ENCODE data around the gene SMAP2. TPM values are rescaled to one million over a fixed set of nuclear protein-coding genes. Genes with fewer than 3 reads are reported as not detected.
A peak's percentile ranks its signal among the peaks of the same experiment; 100 is the strongest.

Gene SMAP2
- total RNA-seq, 6 experiments from 2014 or later = 23.7 to 41.5 (median 36.2) TPM

- Histone ChIP-seq H3K27ac (no peak overlapping the region), H3K9me3 (no peaks in the 10 kb centered on the region), H3K4me1 (no peaks in the 10 kb centered on the region), H3K36me3 (no peaks in the 10 kb centered on the region), H3K4me3 (no peak overlapping the region), H3K27me3 (no peaks in the 10 kb centered on the region)
- intact Hi-C loops (cut with DNase I) = no loop called here
- ATAC-seq (no peak), DNase-seq (no peak)
- TF ChIP-seq CTCF (IDR thresholded peaks at IDR 0.05) (no peak), POLR2A (IDR thresholded peaks at IDR 0.05) (no peak)
These were observed 57.9 kb downstream of the SMAP2 start for GRCh38 chr1:40431385-40431784.

GRCh38 chr1:40432644-40433390 is 59.3 kb downstream of the SMAP2 start:
- no peaks in the 10 kb centered on the region for H3K9me3 ChIP-seq
- DNase-seq (no peak), ATAC-seq (peak in 3 of 4 donors; percentile 24 to 65 (median 51))
- H3K36me3 ChIP-seq = no peaks in the 10 kb centered on the region
- H3K4me1 ChIP-seq = no peaks in the 10 kb centered on the region
- H3K27ac ChIP-seq = peak overlapping the region; percentile 8 to 43 (median 29)
- intact Hi-C loops (cut with DNase I) = no loop called here
- 53% methylated on average over 3 of the region's 3 CpGs for WGBS (ENCODE audit: insufficient coverage, low coverage, low lambda C conversion rate, missing lambda C conversion rate)
- H3K27me3 ChIP-seq = no peaks in the 10 kb centered on the region
- no peak for TF ChIP-seq POLR2A (IDR thresholded peaks at IDR 0.05)
- no peak for TF ChIP-seq CTCF (IDR thresholded peaks at IDR 0.05)
- no peak overlapping the region for H3K4me3 ChIP-seq

GRCh38 chr1:40435471-40435870 is 61.9 kb downstream of the SMAP2 start:
- no peak overlapping the region for H3K4me3 ChIP-seq
- ATAC-seq = peak in 1 of 4 donors; percentile 10
- 73% methylated on average over 4 of the region's 5 CpGs for WGBS (ENCODE audit: insufficient coverage, low coverage, low lambda C conversion rate, missing lambda C conversion rate)
- no peaks in the 10 kb centered on the region for H3K4me1 ChIP-seq
- H3K27ac ChIP-seq = no peak overlapping the region
- H3K9me3 ChIP-seq = no peaks in the 10 kb centered on the region
- H3K36me3 ChIP-seq = no peaks in the 10 kb centered on the region
- TF ChIP-seq POLR2A (IDR thresholded peaks at IDR 0.05) (no peak), CTCF (IDR thresholded peaks at IDR 0.05) (no peak)
- no peak for DNase-seq
- no peaks in the 10 kb centered on the region for H3K27me3 ChIP-seq
- intact Hi-C loops (cut with DNase I) = no loop called here

- Histone ChIP-seq H3K9me3 (no peaks in the 10 kb centered on the region), H3K27ac (no peak overlapping the region), H3K4me3 (no peak overlapping the region), H3K36me3 (no peaks in the 10 kb centered on the region), H3K27me3 (no peaks in the 10 kb centered on the region), H3K4me1 (no peaks in the 10 kb centered on the region)
- TF ChIP-seq CTCF (IDR thresholded peaks at IDR 0.05) (no peak), POLR2A (IDR thresholded peaks at IDR 0.05) (no peak)
- DNase-seq (no peak), ATAC-seq (no peak)
- 87% methylated on average over 3 of the region's 4 CpGs for WGBS (ENCODE audit: insufficient coverage, low coverage, low lambda C conversion rate, missing lambda C conversion rate)
- intact Hi-C loops (cut with DNase I) = no loop called here
These were observed 62.3 kb downstream of the SMAP2 start for GRCh38 chr1:40435876-40436275.

Measured in right lobe of liver (tissue), 6 donors.